Gastrocnemius medialis (tissue), 4 donors: ENCODE measurements around the gene AGR3.

Source experiments
- CTCF ChIP-seq, 5 experiments: fragments of 450-650 bp in 3 of 5; fragments of 200-600 bp in 2 of 5; sonication (generic) in 2 of 5; IDR thresholded peaks in 4 of 5; conservative IDR thresholded peaks in 1 of 5; 1 replicate in 4 of 5; 2 replicates in 1 of 5; pipeline ENCODE4 v1.5.1; 2016 to 2019; ENCODE audit warnings: antibody characterized with exemption in 5 of 5, mild to moderate bottlenecking in 3 of 5, moderate library complexity in 3 of 5
- POLR2A ChIP-seq, 2 donors: fragments of 450-650 bp; IDR thresholded peaks; one replicate each; pipeline ENCODE4 v1.6.1; 2017; ENCODE audit warnings: antibody characterized with exemption in 2 of 2, mild to moderate bottlenecking in 2 of 2, moderate library complexity in 2 of 2

- no peak for TF ChIP-seq CTCF (IDR thresholded peaks at IDR 0.05 in 4 of 5, conservative IDR thresholded peaks at IDR 0.05 in 1 of 5)
- TF ChIP-seq POLR2A (IDR thresholded peaks at IDR 0.05), result no peak
Measured at GRCh38 chr7:16880554-16880953, 1.2 kb downstream of the AGR3 start.
